ENCODE measurements around the gene LRRK1.
A peak's percentile ranks its signal among the peaks of the same experiment; 100 is the strongest.

LRRK1 gene

DNA sequence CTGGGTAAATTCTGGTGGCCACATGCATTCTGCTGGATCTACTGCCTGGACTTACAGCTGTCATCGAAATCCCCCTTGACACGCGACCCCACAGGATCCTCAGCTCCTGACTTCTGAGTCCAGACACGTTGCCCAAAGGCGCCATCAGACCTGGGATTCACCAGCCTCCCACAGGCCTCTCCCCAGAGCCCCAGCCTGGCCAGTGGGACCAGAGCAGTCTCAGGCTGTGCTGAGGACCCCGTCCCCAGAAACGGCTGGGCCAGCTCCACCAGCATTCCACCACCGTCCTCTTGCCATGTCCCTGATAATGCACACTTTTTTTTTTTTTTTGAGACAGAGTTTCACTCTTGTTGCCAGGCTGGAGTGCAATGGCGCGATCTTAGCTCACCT is 166.1 kb downstream of the LRRK1 start:
- no peak overlapping the region for H3K4me3 ChIP-seq (ENCODE audit: low read depth, low read length)
- TF ChIP-seq, protein P1, sequence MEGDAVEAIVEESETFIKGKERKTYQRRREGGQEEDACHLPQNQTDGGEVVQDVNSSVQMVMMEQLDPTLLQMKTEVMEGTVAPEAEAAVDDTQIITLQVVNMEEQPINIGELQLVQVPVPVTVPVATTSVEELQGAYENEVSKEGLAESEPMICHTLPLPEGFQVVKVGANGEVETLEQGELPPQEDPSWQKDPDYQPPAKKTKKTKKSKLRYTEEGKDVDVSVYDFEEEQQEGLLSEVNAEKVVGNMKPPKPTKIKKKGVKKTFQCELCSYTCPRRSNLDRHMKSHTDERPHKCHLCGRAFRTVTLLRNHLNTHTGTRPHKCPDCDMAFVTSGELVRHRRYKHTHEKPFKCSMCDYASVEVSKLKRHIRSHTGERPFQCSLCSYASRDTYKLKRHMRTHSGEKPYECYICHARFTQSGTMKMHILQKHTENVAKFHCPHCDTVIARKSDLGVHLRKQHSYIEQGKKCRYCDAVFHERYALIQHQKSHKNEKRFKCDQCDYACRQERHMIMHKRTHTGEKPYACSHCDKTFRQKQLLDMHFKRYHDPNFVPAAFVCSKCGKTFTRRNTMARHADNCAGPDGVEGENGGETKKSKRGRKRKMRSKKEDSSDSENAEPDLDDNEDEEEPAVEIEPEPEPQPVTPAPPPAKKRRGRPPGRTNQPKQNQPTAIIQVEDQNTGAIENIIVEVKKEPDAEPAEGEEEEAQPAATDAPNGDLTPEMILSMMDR (IDR thresholded peaks at IDR 0.05; ENCODE audit: low read depth, low read length, missing control alignments): no peak
- no peak for DNase-seq (ENCODE audit: low read depth)

DNA sequence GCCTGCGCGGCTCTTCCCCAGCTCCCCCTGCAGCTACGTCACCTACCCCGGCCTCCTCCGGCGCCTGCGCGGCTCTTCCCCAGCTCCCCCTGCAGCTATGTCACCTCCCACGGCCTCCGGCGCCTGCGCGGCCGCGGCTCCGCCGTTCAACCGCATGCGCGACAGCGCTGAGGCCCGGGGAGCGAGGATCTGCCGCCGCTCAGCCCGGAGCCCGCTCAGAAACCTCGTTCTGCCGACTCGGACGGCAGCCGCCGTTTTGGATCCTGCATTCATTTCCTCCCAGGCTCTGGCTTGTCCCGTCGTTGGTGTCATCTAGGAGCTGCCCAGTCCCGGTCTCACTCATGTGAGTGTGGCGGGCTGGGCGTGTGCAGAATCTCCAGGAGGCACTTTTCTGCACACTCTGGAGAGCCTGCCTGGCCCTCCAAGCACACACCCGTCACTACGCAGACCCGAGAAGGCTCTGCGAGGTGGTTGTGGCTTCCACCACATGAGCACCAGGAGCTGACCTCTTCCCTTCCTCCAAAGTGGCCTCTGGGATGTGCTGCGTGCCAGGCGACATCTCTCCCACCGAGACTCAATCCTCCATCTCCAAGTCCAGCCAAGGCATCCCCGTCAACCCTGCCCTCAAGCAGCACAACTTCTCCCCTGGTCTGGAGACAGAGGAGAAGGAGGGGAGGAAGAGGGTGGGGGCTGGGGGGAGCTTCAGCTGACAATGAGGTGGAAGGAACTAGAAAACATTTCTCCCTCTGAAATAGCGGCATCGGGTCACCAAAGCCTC is 167.4 kb downstream of the LRRK1 start:
- no peak for DNase-seq (ENCODE audit: low read depth)
- TF ChIP-seq, protein P1 (IDR thresholded peaks at IDR 0.05; ENCODE audit: low read depth, low read length, missing control alignments): no peak
- H3K4me3 ChIP-seq (ENCODE audit: low read depth, low read length): no peak overlapping the region

DNA sequence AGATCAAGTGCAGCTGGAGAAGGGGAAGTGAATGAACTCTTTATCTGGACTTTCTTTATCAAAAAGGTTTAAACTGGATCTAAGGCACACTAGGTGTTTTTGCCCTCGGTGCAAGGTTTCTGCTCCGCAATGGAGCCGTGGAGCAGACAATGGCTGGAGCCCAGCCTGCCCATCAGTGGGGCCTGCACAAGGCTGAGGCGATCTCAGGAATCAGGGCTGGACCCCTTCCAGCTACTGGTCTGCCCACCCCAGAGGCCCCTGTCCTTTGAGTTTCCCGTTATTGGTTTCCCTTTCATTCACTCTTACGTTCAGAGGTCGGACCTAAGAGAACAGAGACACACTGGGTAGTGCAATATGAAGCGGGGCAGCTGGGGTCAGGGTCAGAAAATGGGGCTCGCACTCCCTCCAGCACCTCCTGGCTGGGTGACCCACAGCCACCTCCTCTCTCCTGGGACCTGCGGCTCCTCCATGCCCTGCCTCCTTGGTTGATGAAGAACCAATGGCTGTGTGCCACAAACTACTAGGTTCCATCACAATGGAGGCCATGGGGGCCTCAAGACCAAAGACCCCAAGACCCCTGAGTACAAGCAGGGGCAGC is 168.1 kb downstream of the LRRK1 start:
- TF ChIP-seq, protein P1 (IDR thresholded peaks at IDR 0.05; ENCODE audit: low read depth, low read length, missing control alignments): no peak
- DNase-seq (ENCODE audit: low read depth): no peak
- H3K4me3 ChIP-seq (ENCODE audit: low read depth, low read length): no peak overlapping the region

DNA sequence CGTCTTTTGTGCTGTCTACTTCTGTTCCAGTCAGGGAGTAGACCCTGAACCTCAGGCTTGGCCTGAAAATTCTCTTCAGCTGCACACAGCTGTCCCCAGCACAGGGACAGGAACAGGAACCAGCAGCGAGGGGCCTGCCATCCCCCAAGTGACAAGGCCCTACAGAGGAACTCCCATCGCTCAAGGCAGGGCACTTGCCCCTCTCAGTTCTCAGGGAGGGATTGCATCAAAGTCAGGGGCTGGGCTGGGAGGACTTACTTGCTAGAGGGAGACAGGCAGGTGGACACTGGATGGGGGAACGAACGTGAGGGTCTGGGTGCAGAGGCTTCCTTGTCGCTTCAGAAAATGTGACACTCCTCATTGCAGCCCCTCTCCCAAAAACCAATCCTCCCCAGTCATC is 169.1 kb downstream of the LRRK1 start:
- no peak overlapping the region for H3K4me3 ChIP-seq (ENCODE audit: low read depth, low read length)
- no peak for DNase-seq (ENCODE audit: low read depth)
- TF ChIP-seq, protein P1 (IDR thresholded peaks at IDR 0.05; ENCODE audit: low read depth, low read length, missing control alignments): no peak

DNA sequence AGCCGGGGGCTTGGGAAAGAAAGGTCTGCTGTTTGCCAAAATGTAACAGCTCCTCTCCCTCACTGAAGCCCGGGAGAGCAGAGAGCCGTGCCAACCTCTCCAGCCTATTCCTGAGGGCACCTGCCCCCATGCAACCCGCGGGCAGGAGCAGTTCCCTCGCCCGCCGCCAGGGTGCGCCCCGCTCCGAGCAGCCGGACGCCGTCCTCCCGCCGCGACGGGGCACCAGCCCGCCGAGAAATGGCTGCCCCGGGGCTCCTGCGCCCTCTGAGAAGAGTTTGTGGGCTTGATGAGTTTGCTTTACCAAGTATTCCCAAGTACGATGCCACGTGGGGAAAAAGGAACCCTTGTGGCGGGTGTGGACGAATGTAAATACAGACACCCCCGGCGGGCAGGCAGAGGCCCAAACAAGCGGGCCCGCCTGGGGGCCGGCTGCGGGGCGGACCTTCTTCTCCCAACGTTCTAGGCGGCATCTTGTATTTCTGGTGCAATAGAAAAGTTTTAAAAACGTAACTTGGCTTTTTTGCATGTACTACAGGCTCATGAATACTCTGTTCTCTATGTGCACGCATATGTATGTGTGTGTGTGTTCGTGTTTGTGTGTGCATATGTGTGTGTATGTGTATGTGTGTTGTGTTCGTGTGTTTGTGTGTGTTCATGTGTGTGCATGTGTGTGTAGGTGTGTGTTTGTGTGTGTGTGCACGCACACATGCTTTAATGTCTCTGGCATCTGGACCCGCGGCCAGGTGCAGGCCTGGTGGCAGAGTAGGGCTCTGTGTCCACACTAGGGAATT is 169.8 kb downstream of the LRRK1 start:
- TF ChIP-seq, protein P1 (IDR thresholded peaks at IDR 0.05; ENCODE audit: low read depth, low read length, missing control alignments): peak; percentile 97
- H3K4me3 ChIP-seq (ENCODE audit: low read depth, low read length): no peak overlapping the region
- no peak for DNase-seq (ENCODE audit: low read depth)

DNA sequence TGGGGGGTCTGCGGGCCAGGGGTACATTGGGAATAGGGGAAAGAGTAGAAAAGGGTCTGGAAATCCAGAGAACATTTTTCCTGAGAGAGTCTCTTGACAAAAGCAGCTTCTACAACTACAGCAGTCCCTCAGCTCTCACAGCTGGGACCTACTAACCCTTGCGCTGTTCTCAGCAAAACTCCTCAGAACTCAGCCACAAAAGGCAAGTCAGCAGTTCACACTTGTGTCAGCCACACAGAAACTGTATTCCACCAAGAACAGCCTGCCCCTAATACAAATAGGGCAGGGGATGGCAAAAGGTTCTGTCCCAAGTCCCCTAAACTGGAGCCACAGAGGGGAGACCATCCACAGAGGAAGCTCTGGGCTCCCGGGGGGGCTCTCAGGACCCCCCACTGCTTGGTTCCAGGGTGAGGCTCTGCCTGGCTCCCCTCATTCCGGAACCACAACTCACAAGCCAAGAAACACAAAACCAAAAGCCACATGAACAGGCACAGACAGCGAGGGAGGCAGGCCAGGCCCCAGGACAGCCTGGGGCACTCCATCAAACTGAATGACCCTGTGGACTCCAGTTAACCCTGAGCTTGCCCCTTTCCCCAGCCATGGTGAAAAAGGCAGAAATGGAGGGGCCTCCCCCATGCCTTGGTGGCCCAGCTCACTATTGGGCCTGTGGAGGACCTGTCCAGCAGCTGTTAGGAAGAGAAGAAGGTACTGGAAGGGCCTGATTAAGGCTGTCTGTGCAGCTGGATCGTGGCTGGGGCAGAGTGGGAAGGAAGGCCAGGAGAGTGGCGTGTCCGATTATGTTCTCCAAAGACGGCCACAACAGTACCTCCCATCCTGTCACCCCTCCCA is 170.6 kb downstream of the LRRK1 start:
- TF ChIP-seq, protein P1 (IDR thresholded peaks at IDR 0.05; ENCODE audit: low read depth, low read length, missing control alignments): no peak
- H3K4me3 ChIP-seq (ENCODE audit: low read depth, low read length): no peak overlapping the region
- no peak for DNase-seq (ENCODE audit: low read depth)

All from GM12864 (cell line).